ENCODE measurements around the gene INSYN2A. TPM values are rescaled to one million over a fixed set of nuclear protein-coding genes. Genes with fewer than 3 reads are reported as not detected.

The INSYN2A gene
- total RNA-seq, 1 donor from 2014 or later, result not detected

DNA sequence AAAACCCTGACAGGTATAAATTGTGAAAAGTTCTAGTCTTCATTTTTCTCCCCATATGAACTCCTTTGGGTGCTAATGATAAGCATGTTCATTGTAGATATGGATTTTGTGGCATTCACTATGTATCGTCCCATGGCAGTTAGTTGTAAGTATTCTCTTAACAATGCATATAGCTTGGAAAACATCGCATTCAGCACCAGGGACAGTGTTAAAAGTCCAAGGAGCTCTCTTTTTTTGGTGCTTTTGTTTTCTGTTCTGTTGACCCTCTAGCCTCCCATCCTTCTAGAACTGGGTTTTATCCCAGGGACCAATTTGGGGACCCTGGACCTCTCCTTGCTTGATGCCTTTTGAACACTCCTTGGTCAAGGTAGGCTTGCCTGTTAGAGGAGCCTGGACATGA is 37.7 kb downstream of the INSYN2A start:
- DNase-seq (no peak), ATAC-seq (ENCODE audit: low read depth) (no peak)
- intact Hi-C loops (cut with micrococcal nuclease), result no loop called here
- Mint-ChIP-seq H3K4me1 (no peaks in the 10 kb centered on the region), H3K4me3 (no peak overlapping the region), H3K36me3 (ENCODE audit: low read depth) (no peaks in the 10 kb centered on the region), H3K9me3 (no peaks in the 10 kb centered on the region), H3K27ac (no peak overlapping the region), H3K27me3 (no peaks in the 10 kb centered on the region)
- ChIA-PET POLR2A (no interaction called here), CTCF (no interaction called here)
- TF ChIP-seq, protein P1, sequence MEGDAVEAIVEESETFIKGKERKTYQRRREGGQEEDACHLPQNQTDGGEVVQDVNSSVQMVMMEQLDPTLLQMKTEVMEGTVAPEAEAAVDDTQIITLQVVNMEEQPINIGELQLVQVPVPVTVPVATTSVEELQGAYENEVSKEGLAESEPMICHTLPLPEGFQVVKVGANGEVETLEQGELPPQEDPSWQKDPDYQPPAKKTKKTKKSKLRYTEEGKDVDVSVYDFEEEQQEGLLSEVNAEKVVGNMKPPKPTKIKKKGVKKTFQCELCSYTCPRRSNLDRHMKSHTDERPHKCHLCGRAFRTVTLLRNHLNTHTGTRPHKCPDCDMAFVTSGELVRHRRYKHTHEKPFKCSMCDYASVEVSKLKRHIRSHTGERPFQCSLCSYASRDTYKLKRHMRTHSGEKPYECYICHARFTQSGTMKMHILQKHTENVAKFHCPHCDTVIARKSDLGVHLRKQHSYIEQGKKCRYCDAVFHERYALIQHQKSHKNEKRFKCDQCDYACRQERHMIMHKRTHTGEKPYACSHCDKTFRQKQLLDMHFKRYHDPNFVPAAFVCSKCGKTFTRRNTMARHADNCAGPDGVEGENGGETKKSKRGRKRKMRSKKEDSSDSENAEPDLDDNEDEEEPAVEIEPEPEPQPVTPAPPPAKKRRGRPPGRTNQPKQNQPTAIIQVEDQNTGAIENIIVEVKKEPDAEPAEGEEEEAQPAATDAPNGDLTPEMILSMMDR (IDR thresholded peaks at IDR 0.05), result no peak

DNA sequence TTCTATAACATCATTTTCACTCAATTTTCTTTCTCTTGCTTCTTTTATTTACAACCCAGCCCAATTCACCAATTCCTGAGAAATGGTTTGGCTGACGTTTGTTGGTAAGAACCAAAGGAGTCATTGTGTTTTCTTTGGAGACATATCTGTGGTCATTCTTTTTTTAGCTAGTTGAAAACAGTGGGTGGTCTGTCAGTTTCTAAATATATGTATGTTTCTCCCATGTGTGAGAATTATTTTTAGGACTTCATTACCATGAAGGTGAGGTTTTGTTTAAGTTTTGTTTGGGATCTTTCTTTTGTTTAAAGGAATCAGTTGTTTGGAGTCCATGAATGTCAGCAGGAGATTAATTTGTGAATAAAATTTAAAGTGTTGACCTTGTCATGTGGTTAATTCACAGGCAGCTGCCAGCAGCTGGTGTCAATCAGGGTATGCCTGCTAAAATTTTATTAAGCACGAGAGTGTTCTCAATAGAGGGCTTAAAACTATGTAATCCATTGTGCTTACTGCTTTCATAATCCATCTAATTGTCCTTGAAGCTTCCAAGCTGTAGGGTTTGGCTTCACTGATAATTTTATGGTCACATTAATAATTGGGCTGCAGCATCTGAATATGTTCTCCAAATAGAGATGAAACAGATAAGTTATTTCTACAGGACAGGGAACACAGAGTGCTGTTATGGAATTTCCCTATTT is 38.7 kb downstream of the INSYN2A start:
- POLR2A ChIA-PET, result no interaction called here
- no peaks in the 10 kb centered on the region for H3K9me3 Mint-ChIP-seq
- DNase-seq (no peak), ATAC-seq (ENCODE audit: low read depth) (no peak)
- TF ChIP-seq, protein P1 (IDR thresholded peaks at IDR 0.05), result no peak
- H3K27ac Mint-ChIP-seq, result no peak overlapping the region
- no peaks in the 10 kb centered on the region for H3K4me1 Mint-ChIP-seq
- H3K4me3 Mint-ChIP-seq, result no peak overlapping the region
- H3K27me3 Mint-ChIP-seq, result no peaks in the 10 kb centered on the region
- CTCF ChIA-PET, result no interaction called here
- no peaks in the 10 kb centered on the region for H3K36me3 Mint-ChIP-seq (ENCODE audit: low read depth)
- intact Hi-C loops (cut with micrococcal nuclease), result no loop called here

DNA sequence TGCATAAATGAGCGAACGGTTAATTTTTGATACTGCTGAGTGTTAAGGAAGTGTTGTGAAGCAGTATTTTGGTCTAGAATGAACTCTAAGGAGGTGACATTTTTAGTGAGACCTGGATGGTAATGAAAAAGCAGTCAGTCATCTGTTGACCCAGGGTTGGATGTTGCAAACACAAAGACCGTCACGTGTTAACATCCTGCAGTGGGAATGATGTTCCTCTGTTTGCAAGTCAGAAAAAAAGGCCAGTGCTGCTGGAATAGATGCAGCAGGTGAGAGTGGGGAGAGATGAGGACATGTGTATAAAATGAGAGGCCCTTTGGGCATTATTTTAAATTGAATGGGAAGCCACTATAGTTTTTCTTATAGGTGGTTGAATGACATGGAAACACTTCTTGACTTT is 39.3 kb downstream of the INSYN2A start:
- POLR2A ChIA-PET, result no interaction called here
- CTCF ChIA-PET, result no interaction called here
- Mint-ChIP-seq H3K4me1 (no peaks in the 10 kb centered on the region), H3K27ac (no peak overlapping the region), H3K9me3 (no peaks in the 10 kb centered on the region), H3K4me3 (no peak overlapping the region), H3K27me3 (no peaks in the 10 kb centered on the region), H3K36me3 (ENCODE audit: low read depth) (no peaks in the 10 kb centered on the region)
- ATAC-seq (ENCODE audit: low read depth), result no peak
- TF ChIP-seq, protein P1 (IDR thresholded peaks at IDR 0.05), result no peak
- intact Hi-C loops (cut with micrococcal nuclease), result no loop called here
- no peak for DNase-seq

GRCh38 chr10:127154831-127155620 is 41.4 kb downstream of the INSYN2A start:
- DNase-seq (no peak), ATAC-seq (ENCODE audit: low read depth) (no peak)
- Mint-ChIP-seq H3K9me3 (no peaks in the 10 kb centered on the region), H3K4me3 (no peak overlapping the region), H3K27me3 (no peaks in the 10 kb centered on the region), H3K36me3 (ENCODE audit: low read depth) (no peaks in the 10 kb centered on the region), H3K4me1 (no peaks in the 10 kb centered on the region), H3K27ac (no peak overlapping the region)
- ChIA-PET CTCF (no interaction called here), POLR2A (no interaction called here)
- TF ChIP-seq, protein P1 (IDR thresholded peaks at IDR 0.05), result no peak
- intact Hi-C loops (cut with micrococcal nuclease), result no loop called here

DNA sequence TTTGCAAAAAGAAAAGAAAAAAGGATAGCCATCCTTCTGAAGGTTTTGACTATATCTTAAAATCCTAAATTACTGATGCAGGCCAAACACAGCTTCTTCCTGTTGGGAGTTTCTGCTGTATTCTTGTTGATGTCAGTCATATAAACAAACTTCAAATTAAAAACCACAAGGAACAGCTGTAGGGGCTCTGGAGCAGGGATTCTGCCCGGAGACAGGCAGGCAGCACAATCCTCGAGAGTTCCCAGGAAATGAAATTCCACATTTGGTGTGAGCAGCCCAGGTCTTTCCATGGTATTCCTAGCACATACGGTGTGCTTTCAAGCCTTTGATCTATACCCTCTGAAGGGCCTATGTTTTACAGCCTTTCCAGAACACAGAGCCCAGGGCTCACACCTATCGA is 43.2 kb downstream of the INSYN2A start:
- no peak for DNase-seq
- H3K9me3 Mint-ChIP-seq, result no peaks in the 10 kb centered on the region
- POLR2A ChIA-PET, result no interaction called here
- H3K27ac Mint-ChIP-seq, result no peak overlapping the region
- TF ChIP-seq, protein P1 (IDR thresholded peaks at IDR 0.05), result no peak
- intact Hi-C loops (cut with micrococcal nuclease), result no loop called here
- CTCF ChIA-PET, result no interaction called here
- ATAC-seq (ENCODE audit: low read depth), result no peak
- H3K4me3 Mint-ChIP-seq, result no peak overlapping the region
- no peaks in the 10 kb centered on the region for H3K4me1 Mint-ChIP-seq
- H3K36me3 Mint-ChIP-seq (ENCODE audit: low read depth), result no peaks in the 10 kb centered on the region
- H3K27me3 Mint-ChIP-seq, result no peaks in the 10 kb centered on the region
